PC-9 (cell line): ENCODE results near the gene PAX8. TPM values are rescaled to one million over a fixed set of nuclear protein-coding genes. Genes with fewer than 3 reads are reported as not detected.
"Not testable (repeated sequence)": the region's sequence is repeated elsewhere in the genome, so short reads cannot be mapped to it uniquely, and the experiment has no call there.

Experiments
- BruUV-seq: library from RNA; stranded (reverse); fragments of 400-500 nt; replicated peaks from 2 replicates; lab custom pipeline; 2021; lab: Mats Ljungman, UMichigan
- CTCF ChIA-PET: fragments of 300-600 bp; sonication (Branson Sonifier 250); formaldehyde crosslinking; loops from one replicate; lab custom pipeline; 2022; ENCODE audit warnings: antibody characterized with exemption; lab: Charles Lee
- POLR2A ChIA-PET: fragments of 300-600 bp; sonication (Branson Sonifier 250); formaldehyde crosslinking; loops from one replicate; lab custom pipeline; 2022; ENCODE audit warnings: antibody characterized with exemption; ENCODE audit not compliant: unreplicated experiment; lab: Charles Lee
- DNase-seq, 2 experiments: peaks; one replicate each; pipeline versions ENCODE4 v3.0.0 to v3.0.0-alpha.2; 2015 to 2022; ENCODE audit warnings: mixed read lengths in 1 of 2
- H2AFZ ChIP-seq: fragments of 200-600 bp; sonication (generic); 2 replicates; pipeline ENCODE4 v1.8.1; 2017; ENCODE audit warnings: antibody characterized with exemption
- H3F3A ChIP-seq: fragments of 200-600 bp; sonication (generic); 2 replicates; pipeline ENCODE4 v1.8.1; 2017; ENCODE audit warnings: antibody characterized with exemption, mild to moderate bottlenecking, low read depth; ENCODE audit not compliant: insufficient read depth
- H3K27ac ChIP-seq: fragments of 200-600 bp; sonication (generic); 2 replicates; pipeline ENCODE4 v1.6.1; 2016; ENCODE audit warnings: mixed run types
- H3K27me3 ChIP-seq: fragments of 200-600 bp; sonication (generic); 2 replicates; pipeline ENCODE4 v1.6.1; 2016; ENCODE audit warnings: low read depth, mixed run types; ENCODE audit not compliant: insufficient read depth
- H3K36me3 ChIP-seq: fragments of 200-600 bp; sonication (generic); 2 replicates; pipeline ENCODE4 v1.6.1; 2016; ENCODE audit warnings: low read depth, mixed run types
- H3K4me1 ChIP-seq: fragments of 200-600 bp; sonication (generic); replicated peaks from 2 replicates; pipeline ENCODE4 v1.6.1; 2016; ENCODE audit warnings: mixed run types; ENCODE audit not compliant: insufficient read depth
- H3K4me2 ChIP-seq: fragments of 200-600 bp; sonication (generic); 2 replicates; pipeline ENCODE4 v1.6.1; 2017; ENCODE audit warnings: mixed run types
- H3K4me3 ChIP-seq: fragments of 200-600 bp; sonication (generic); 2 replicates; pipeline ENCODE4 v1.6.1; 2016; ENCODE audit warnings: mixed run types
- H3K79me2 ChIP-seq: fragments of 200-600 bp; sonication (generic); 2 replicates; pipeline ENCODE4 v1.6.1; 2017; ENCODE audit warnings: low read depth, mixed run types
- H3K9me2 ChIP-seq: fragments of 200-600 bp; sonication (generic); 2 replicates; pipeline ENCODE4 v1.8.1; 2017; ENCODE audit warnings: mild to moderate bottlenecking; ENCODE audit not compliant: insufficient read depth
- H3K9me3 ChIP-seq: fragments of 200-600 bp; sonication (generic); 2 replicates; pipeline ENCODE4 v1.8.1; 2016; ENCODE audit warnings: low read depth; ENCODE audit not compliant: insufficient read depth
- H4K20me1 ChIP-seq: fragments of 200-600 bp; sonication (generic); 2 replicates; pipeline ENCODE4 v1.8.1; 2017; ENCODE audit not compliant: insufficient read depth
- EZH2 ChIP-seq: fragments of 200-600 bp; sonication (generic); IDR thresholded peaks from 2 replicates; pipeline ENCODE4 v1.8.0; 2017; ENCODE audit warnings: antibody characterized with exemption, low read depth
- intact Hi-C: fragments of 100-400 bp; cut with micrococcal nuclease; formaldehyde crosslinking; loops from one replicate; pipeline ENCODE4 v1.10.0; 2022; ENCODE audit not compliant: unreplicated experiment
- total RNA-seq: library from RNA; stranded (reverse); gene quantifications from 2 replicates; pipeline ENCODE4 v1.2.3, GENCODE V29; 2021
- TF ChIP-seq, protein P1 (sequence below): fragments of 200-600 bp; sonication (generic); conservative IDR thresholded peaks from 2 replicates; pipeline ENCODE4 v1.6.1; 2017; ENCODE audit warnings: mixed run types, antibody characterized with exemption, mild to moderate bottlenecking, moderate library complexity

PAX8 gene
- total RNA-seq, 1 experiment from 2014 or later, result 5.8 TPM

DNA sequence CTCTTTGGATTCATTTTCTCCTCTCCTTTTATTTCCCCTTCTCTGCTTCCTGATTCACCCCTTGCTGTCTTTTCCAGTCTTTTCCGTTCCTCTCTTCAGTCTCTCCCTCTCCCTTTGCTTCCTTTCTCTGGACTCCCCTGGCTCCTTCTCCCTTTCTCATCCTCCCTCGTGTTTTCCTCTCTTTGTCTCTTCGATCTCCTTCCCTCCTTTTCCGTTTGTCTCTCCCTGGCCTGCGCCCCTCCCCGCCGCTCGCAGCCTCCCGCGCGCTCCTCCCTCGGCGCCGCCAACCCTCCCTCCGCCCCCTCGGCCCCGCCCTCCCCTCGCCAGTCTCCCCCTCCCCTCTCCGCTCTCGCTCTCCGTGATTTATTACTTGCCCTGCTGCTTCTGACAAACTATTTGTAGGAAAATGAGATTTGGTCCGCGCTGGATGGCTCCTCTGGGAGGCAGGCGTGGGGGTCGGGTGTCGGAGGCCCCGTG is 46.0 kb upstream of the PAX8 start:
- Histone ChIP-seq H3K4me3 (peak overlapping the region; percentile 74), H3K9me2 (no peaks in the 10 kb centered on the region), H4K20me1 (no peaks in the 10 kb centered on the region), H3K4me1 (peaks cover 30% of the 10 kb centered on the region), H3K9me3 (no peaks in the 10 kb centered on the region), H3K27me3 (no peaks in the 10 kb centered on the region), H3K27ac (0 out of 2 replicates have a peak overlapping the region, but pooled peaks have one; percentile 10), H3K4me2 (peak overlapping the region; percentile 74), H2AFZ (peak overlapping the region; percentile 81), H3K79me2 (peaks cover 6% of the 10 kb centered on the region; the same call in 1 of the 2 replicates), H3K36me3 (no peaks in the 10 kb centered on the region), H3F3A (peaks cover 14% of the 10 kb centered on the region)
- peak; percentile 45 to 67 for DNase-seq
- intact Hi-C loops, result no loop called here
- no TSS peak for BruUV-seq
- ChIA-PET POLR2A (no interaction called here), CTCF (no interaction called here)
- no peak for TF ChIP-seq EZH2
- TF ChIP-seq, protein P1, sequence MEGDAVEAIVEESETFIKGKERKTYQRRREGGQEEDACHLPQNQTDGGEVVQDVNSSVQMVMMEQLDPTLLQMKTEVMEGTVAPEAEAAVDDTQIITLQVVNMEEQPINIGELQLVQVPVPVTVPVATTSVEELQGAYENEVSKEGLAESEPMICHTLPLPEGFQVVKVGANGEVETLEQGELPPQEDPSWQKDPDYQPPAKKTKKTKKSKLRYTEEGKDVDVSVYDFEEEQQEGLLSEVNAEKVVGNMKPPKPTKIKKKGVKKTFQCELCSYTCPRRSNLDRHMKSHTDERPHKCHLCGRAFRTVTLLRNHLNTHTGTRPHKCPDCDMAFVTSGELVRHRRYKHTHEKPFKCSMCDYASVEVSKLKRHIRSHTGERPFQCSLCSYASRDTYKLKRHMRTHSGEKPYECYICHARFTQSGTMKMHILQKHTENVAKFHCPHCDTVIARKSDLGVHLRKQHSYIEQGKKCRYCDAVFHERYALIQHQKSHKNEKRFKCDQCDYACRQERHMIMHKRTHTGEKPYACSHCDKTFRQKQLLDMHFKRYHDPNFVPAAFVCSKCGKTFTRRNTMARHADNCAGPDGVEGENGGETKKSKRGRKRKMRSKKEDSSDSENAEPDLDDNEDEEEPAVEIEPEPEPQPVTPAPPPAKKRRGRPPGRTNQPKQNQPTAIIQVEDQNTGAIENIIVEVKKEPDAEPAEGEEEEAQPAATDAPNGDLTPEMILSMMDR, result no peak

DNA sequence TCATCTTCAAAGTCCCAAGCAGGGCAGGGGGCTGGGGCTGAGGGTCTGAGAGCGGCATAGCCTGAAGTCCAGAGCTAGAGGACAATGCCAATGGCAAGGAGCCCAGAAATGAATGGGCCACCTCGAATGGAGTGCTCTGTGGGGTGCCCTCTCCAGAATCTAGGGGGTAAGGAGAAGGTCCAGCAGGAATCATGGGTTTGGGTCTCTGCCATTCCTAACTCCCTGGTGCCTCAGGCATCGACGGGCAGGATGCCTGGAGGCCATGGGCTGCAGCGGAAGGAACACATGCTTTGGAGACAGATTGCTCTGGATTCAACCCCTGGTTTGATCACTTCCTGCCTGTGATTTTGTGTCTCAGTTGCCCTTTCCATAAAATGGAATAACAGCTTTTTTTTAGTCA is 44.4 kb upstream of the PAX8 start:
- intact Hi-C loops, H3K4me3 ChIP-seq, H3K27me3 ChIP-seq, H3F3A ChIP-seq, DNase-seq, H3K36me3 ChIP-seq, H3K9me2 ChIP-seq, CTCF ChIA-PET, H3K27ac ChIP-seq, H3K4me2 ChIP-seq, H4K20me1 ChIP-seq, H3K79me2 ChIP-seq, BruUV-seq, H2AFZ ChIP-seq, H3K9me3 ChIP-seq: not testable (repeated sequence)
- POLR2A ChIA-PET, result interaction anchor here (0.6 kb wide), 1 partner anchor 15 kb away, joined by 3 read pairs; no protein-coding TSS in a partner anchor
- peaks cover 14% of the 10 kb centered on the region for H3K4me1 ChIP-seq

DNA sequence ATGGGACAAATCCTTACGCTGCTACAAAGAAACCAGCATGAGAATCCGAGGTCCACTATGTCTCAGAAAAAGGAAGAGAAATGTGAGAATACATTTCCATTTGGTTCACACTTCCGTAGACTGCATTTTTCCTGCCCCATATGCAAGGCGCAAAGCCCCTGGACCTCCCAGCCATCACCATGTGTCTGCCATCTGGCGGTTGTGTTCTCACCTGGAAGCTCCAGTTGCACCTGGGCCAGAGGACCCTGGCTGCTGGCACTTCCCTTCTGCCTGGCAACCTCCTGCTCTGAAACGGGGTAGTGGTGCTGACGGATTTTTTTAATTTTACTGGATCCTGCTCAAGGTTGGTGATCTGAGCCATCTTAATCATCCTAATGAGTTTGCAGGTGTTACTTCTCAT is 41.4 kb upstream of the PAX8 start:
- H3K4me3 ChIP-seq, H3K4me2 ChIP-seq, intact Hi-C loops, H3K9me2 ChIP-seq, H3K79me2 ChIP-seq, H3F3A ChIP-seq, DNase-seq, H2AFZ ChIP-seq, POLR2A ChIA-PET, H3K36me3 ChIP-seq, H3K27ac ChIP-seq, H3K9me3 ChIP-seq, BruUV-seq, H3K27me3 ChIP-seq, H4K20me1 ChIP-seq, CTCF ChIA-PET, H3K4me1 ChIP-seq: not testable (repeated sequence)

DNA sequence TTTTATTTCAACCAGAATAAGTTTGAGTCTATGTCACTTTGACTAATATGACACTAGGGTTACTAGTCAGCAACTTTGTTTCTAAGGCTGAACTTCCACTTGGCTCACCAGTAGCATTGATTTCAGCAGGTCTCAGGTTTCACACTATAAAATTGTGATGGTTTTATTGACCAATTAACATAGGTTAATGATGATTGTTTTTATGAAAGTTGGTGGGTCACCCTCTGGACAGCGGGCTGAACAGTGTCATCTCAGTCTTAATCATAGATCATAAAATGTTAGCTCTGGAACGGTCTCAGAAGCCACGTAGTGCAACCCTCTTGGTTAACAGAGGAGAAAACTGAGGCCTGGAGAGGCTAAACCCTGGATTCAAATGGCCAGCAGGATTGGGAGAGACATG is 40.2 kb upstream of the PAX8 start:
- CTCF ChIA-PET, H3K4me3 ChIP-seq, H3F3A ChIP-seq, H3K9me3 ChIP-seq, POLR2A ChIA-PET, BruUV-seq, H3K4me2 ChIP-seq, H3K9me2 ChIP-seq, H3K79me2 ChIP-seq, intact Hi-C loops, H4K20me1 ChIP-seq, H3K36me3 ChIP-seq, H3K27ac ChIP-seq, H3K27me3 ChIP-seq, H3K4me1 ChIP-seq, DNase-seq, H2AFZ ChIP-seq: not testable (repeated sequence)
